ENCODE measurements around the gene CORO2B. TPM values are rescaled to one million over a fixed set of nuclear protein-coding genes. Genes with fewer than 3 reads are reported as not detected.
A peak's percentile ranks its signal among the peaks of the same experiment; 100 is the strongest.

The CORO2B gene
- total and polyA plus RNA-seq, 9 of the 15 experiments (the other 6 are each of a cell fraction or from before 2014, with no cell fraction given): not detected

DNA sequence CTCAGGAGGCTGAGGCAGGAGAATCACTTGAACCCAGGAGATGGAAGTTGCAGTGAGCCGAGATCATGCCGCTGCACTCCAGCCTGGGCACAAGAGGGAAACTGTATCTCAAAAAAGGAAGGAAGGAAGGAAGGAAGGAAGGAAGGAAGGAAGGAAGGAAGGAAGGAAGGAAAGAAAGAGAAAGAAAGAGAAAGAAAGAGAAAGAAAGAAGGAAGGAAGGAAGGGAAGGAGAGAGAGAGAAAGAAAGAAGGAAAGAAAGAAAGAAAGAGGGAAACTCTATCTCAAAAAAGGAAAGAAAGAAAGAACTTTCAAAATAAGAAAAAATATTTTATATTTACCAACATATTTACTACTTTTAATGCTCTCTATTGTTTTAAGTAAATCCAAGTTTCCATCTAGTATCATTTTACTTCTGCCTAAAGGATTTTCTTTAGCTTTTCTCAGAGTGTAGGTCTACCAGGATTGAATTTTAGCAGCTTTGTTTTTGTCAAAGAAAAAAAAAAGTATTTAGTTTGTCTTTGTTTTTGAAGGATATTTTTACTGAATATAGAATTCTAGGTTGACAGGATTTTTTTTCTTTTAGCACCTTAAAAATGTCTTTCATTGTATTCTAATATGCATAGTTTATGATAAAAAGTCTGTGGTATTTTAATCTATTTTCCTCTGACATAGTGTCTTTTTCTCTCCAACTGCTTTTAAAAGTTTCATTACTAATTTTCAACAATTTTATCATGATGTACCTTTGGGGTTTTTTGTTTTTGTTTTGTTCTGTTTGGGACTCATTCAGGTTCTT is 47.2 kb upstream of the CORO2B start:
- POLR2A ChIA-PET: interaction anchor here (0.6 kb wide), 1 partner anchor 34 kb away, joined by 3 read pairs; no protein-coding TSS in a partner anchor
- no peak for FAIRE-seq

More for the DNA sequence above, 47.2 kb upstream of the CORO2B start:
- CTCF ChIA-PET (ENCODE audit: low intra/inter-chr PET ratio): no interaction called here
- Histone ChIP-seq H2AFZ (ENCODE audit: low read depth, low read length) (no peak overlapping the region), H3K9me3 (replicated peaks; ENCODE audit: control insufficient read depth, insufficient read depth, low read depth, low read length) (no peaks in the 10 kb centered on the region), H3K4me2 (ENCODE audit: insufficient read depth, low read length) (no peak overlapping the region), H4K20me1 (replicated peaks; ENCODE audit: control insufficient read depth, insufficient read depth, low read length) (no peaks in the 10 kb centered on the region), H3K9me1 (ENCODE audit: control insufficient read depth, insufficient read depth, low read length) (no peaks in the 10 kb centered on the region), H3K27me3 (ENCODE audit: control insufficient read depth in 2 of 2, insufficient read depth in 2 of 2, low read length in 2 of 2) (no peaks in the 10 kb centered on the region), H3K4me3 (no peak overlapping the region), H3K79me2 (ENCODE audit: control insufficient read depth, insufficient read depth, low read length) (no peaks in the 10 kb centered on the region), H3K27ac (ENCODE audit: extremely low read depth, low read depth, low read length) (no peak overlapping the region), H3K36me3 (ENCODE audit: control insufficient read depth, insufficient read depth, low read length) (no peaks in the 10 kb centered on the region), H3K9ac (ENCODE audit: insufficient read depth in 1 of 2, low read depth in 2 of 2, low read length in 2 of 2) (no peak overlapping the region), H3K4me1 (replicated peaks in 1 of 2; ENCODE audit: control insufficient read depth in 2 of 2, insufficient read depth in 2 of 2, low read length in 2 of 2) (no peaks in the 10 kb centered on the region)
- 0% methylated on average over 2 of the region's 2 CpGs for WGBS (ENCODE audit: insufficient coverage, low coverage, missing lambda C conversion rate)
- no TSS peak for BruUV-seq (replicated peaks)
- no peak for TF ChIP-seq TEAD4 (IDR thresholded peaks at IDR 0.05; ENCODE audit: low read length)
- TF ChIP-seq TEAD4 (CRISPR knock-in tag; IDR thresholded peaks at IDR 0.05; ENCODE audit: borderline replicate concordance): no peak
- TF ChIP-seq, protein P1, sequence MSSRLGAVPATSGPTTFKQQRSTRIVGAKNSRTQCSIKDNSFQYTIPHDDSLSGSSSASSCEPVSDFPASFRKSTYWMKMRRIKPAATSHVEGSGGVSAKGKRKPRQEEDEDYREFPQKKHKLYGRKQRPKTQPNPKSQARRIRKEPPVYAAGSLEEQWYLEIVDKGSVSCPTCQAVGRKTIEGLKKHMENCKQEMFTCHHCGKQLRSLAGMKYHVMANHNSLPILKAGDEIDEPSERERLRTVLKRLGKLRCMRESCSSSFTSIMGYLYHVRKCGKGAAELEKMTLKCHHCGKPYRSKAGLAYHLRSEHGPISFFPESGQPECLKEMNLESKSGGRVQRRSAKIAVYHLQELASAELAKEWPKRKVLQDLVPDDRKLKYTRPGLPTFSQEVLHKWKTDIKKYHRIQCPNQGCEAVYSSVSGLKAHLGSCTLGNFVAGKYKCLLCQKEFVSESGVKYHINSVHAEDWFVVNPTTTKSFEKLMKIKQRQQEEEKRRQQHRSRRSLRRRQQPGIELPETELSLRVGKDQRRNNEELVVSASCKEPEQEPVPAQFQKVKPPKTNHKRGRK (tag; IDR thresholded peaks at IDR 0.05): peak; percentile 83
- in situ Hi-C loops (cut with MboI) (no loop called here), intact Hi-C loops (cut with micrococcal nuclease) (no loop called here)
- no peak for ATAC-seq
- DNase-seq (ENCODE audit: extremely low read depth in 1 of 4, low spot score in 3 of 4): no peak

Data from K562 (cell line).